Caco-2 (cell line): Measurements from ENCODE around the gene CD52. TPM values are rescaled to one million over a fixed set of nuclear protein-coding genes. Genes with fewer than 3 reads are reported as not detected.

Experiments used
- BruUV-seq: library from RNA; stranded (reverse); fragments of 400-500 nt; replicated peaks from 2 replicates; lab custom pipeline; 2021; lab: Mats Ljungman, UMichigan
- CTCF ChIA-PET: fragments of 300-600 bp; sonication (Branson Sonifier 250); formaldehyde crosslinking; loops from one replicate; lab custom pipeline; 2022; ENCODE audit warnings: antibody characterized with exemption; lab: Charles Lee
- POLR2A ChIA-PET: fragments of 300-600 bp; sonication (Branson Sonifier 250); formaldehyde crosslinking; loops from one replicate; lab custom pipeline; 2022; ENCODE audit warnings: antibody characterized with exemption; lab: Charles Lee
- DNase-seq, 2 experiments: peaks; one replicate each; pipeline versions ENCODE4 v3.0.0 to v3.0.0-alpha.2; 2020 to 2022
- H3K27me3 ChIP-seq: replicated peaks from 2 replicates; pipeline ENCODE4 v1.6.0; 2011; ENCODE audit warnings: low read length; ENCODE audit not compliant: control insufficient read depth, insufficient read depth
- H3K36me3 ChIP-seq: 2 replicates; pipeline ENCODE4 v1.5.1; 2011; ENCODE audit warnings: low read length; ENCODE audit not compliant: control insufficient read depth, insufficient read depth
- H3K4me1 ChIP-seq: fragments of 250-450 bp; sonication (Bioruptor Pico); 2 replicates; pipeline ENCODE4 v1.5.1; 2020; ENCODE audit warnings: mild to moderate bottlenecking
- H3K4me3 ChIP-seq: 2 replicates; pipeline ENCODE4 v1.5.1; 2011; ENCODE audit warnings: low read depth, mild to moderate bottlenecking, control low read depth, low read length
- H3K9me3 ChIP-seq: fragments of 250-450 bp; sonication (Bioruptor Pico); 2 replicates; pipeline ENCODE4 v1.5.1; 2020; ENCODE audit warnings: mild to moderate bottlenecking, moderate library complexity
- H3K27ac Mint-ChIP-seq: one replicate; pipeline ENCODE4 v1.8.0; 2022; ENCODE audit warnings: mixed read lengths; ENCODE audit not compliant: unreplicated experiment
- H3K27me3 Mint-ChIP-seq: one replicate; pipeline ENCODE4 v1.8.0; 2022; ENCODE audit warnings: mixed read lengths; ENCODE audit not compliant: insufficient read depth, unreplicated experiment
- H3K36me3 Mint-ChIP-seq: one replicate; pipeline ENCODE4 v1.8.0; 2022; ENCODE audit warnings: mild to moderate bottlenecking, mixed read lengths; ENCODE audit not compliant: insufficient read depth, unreplicated experiment
- H3K4me1 Mint-ChIP-seq: one replicate; pipeline ENCODE4 v1.8.0; 2022; ENCODE audit warnings: low read depth, mixed read lengths; ENCODE audit not compliant: unreplicated experiment
- H3K4me3 Mint-ChIP-seq: one replicate; pipeline ENCODE4 v1.8.0; 2022; ENCODE audit warnings: mild to moderate bottlenecking, moderate library complexity, mixed read lengths; ENCODE audit not compliant: unreplicated experiment
- H3K9me3 Mint-ChIP-seq: one replicate; pipeline ENCODE4 v1.8.0; 2022; ENCODE audit warnings: mixed read lengths; ENCODE audit not compliant: unreplicated experiment
- CTCF ChIP-seq, 2 experiments: fragments of 200-600 bp in 1 of 2; IDR thresholded peaks; 1 replicate in 1 of 2; 2 replicates in 1 of 2; pipeline versions ENCODE4 v1.5.1 to v1.8.0; 2011 to 2022; ENCODE audit warnings: antibody characterized with exemption in 1 of 2, control low read depth in 1 of 2, inconsistent platforms in 1 of 2, low read depth in 1 of 2, low read length in 1 of 2, mild to moderate bottlenecking in 1 of 2, moderate library complexity in 1 of 2; ENCODE audit not compliant: insufficient read depth in 1 of 2, severe bottlenecking in 1 of 2, unreplicated experiment in 1 of 2
- intact Hi-C: fragments of 100-400 bp; cut with micrococcal nuclease; formaldehyde crosslinking; loops from one replicate; pipeline ENCODE4 v1.10.0; 2022; ENCODE audit not compliant: unreplicated experiment
- total RNA-seq: library from RNA; stranded (reverse); gene quantifications from 2 replicates; pipeline ENCODE4 v1.2.3, GENCODE V29; 2022

CD52 gene
- total RNA-seq, 1 experiment from 2014 or later = not detected

GRCh38 chr1:26274801-26275425, 42.8 kb upstream of the CD52 start:
- no peak overlapping the region for H3K4me3 Mint-ChIP-seq

GRCh38 chr1:26275580-26276431, 42.0 kb upstream of the CD52 start:
- POLR2A ChIA-PET = no interaction called here
- CTCF ChIA-PET = interaction anchor here (0.6 to 2.4 kb wide), 11 partner anchors 10 to 1090 kb away, joined by 3 to 8 read pairs (median 3); partner anchors contain the start of genes CATSPER4, CEP85, CNKSR1 and DHDDS

More at GRCh38 chr1:26274801-26275425, 42.8 kb upstream of the CD52 start:
- H3K9me3 Mint-ChIP-seq = no peaks in the 10 kb centered on the region
- Histone ChIP-seq H3K4me3 (no peak overlapping the region), H3K27me3 (no peaks in the 10 kb centered on the region), H3K4me1 (peaks cover 41% of the 10 kb centered on the region), H3K36me3 (peaks cover 4% of the 10 kb centered on the region), H3K9me3 (no peaks in the 10 kb centered on the region)
- no peak for TF ChIP-seq CTCF (IDR thresholded peaks at IDR 0.05; ENCODE audit: insufficient read depth in 1 of 2, low read depth in 1 of 2, low read length in 1 of 2, severe bottlenecking in 1 of 2, unreplicated experiment in 1 of 2)
- H3K36me3 Mint-ChIP-seq = peaks cover 62% of the 10 kb centered on the region
- intact Hi-C loops = loop anchor here (1.0 kb wide), 1 partner anchor 46 kb away; no protein-coding TSS in a partner anchor
- peaks cover 24% of the 10 kb centered on the region for H3K4me1 Mint-ChIP-seq
- CTCF ChIA-PET = interaction anchor here (1.0 to 2.4 kb wide), 4 partner anchors 97 to 157 kb away, joined by 3 to 8 read pairs (median 4); partner anchors contain the start of genes CNKSR1 and DHDDS
- H3K27ac Mint-ChIP-seq = no peak overlapping the region
- BruUV-seq = no TSS peak
- POLR2A ChIA-PET = no interaction called here
- no peak for DNase-seq
- no peaks in the 10 kb centered on the region for H3K27me3 Mint-ChIP-seq

More at GRCh38 chr1:26275580-26276431, 42.0 kb upstream of the CD52 start:
- peak overlapping the region; percentile 2 for H3K4me3 Mint-ChIP-seq
- Histone ChIP-seq H3K27me3 (no peaks in the 10 kb centered on the region), H3K9me3 (no peaks in the 10 kb centered on the region), H3K4me1 (peaks cover 41% of the 10 kb centered on the region), H3K4me3 (no peak overlapping the region), H3K36me3 (peaks cover 4% of the 10 kb centered on the region)
- no peaks in the 10 kb centered on the region for H3K9me3 Mint-ChIP-seq
- peaks cover 65% of the 10 kb centered on the region for H3K36me3 Mint-ChIP-seq
- no peaks in the 10 kb centered on the region for H3K27me3 Mint-ChIP-seq
- peak overlapping the region; percentile 43 for H3K27ac Mint-ChIP-seq
- DNase-seq = peak; percentile 76 to 80
- TF ChIP-seq CTCF (IDR thresholded peaks at IDR 0.05; ENCODE audit: insufficient read depth in 1 of 2, low read depth in 1 of 2, low read length in 1 of 2, severe bottlenecking in 1 of 2, unreplicated experiment in 1 of 2) = peak; percentile 67 to 69
- no TSS peak for BruUV-seq
- intact Hi-C loops = loop anchor here (1.0 kb wide), 1 partner anchor 45 kb away; no protein-coding TSS in a partner anchor
- peaks cover 27% of the 10 kb centered on the region for H3K4me1 Mint-ChIP-seq
